Ovary (tissue), 3 donors: Measurements from ENCODE around the gene TNFRSF19.

ENCODE experiments used
- EP300 ChIP-seq: sonication (generic); formaldehyde crosslinking; IDR thresholded peaks from one replicate; pipeline ENCODE4 v1.6.1; 2017; ENCODE audit warnings: antibody characterized with exemption
- POLR2A ChIP-seq: fragments of 450-650 bp; IDR thresholded peaks from one replicate; pipeline ENCODE4 v1.6.1; 2017; ENCODE audit warnings: antibody characterized with exemption, mild to moderate bottlenecking, moderate library complexity
- TF ChIP-seq, protein P1 (sequence below), 3 donors: fragments of 450-650 bp in 2 of 3; fragments of 200-600 bp in 1 of 3; IDR thresholded peaks; one replicate each; pipeline versions ENCODE4 v1.5.1 to v1.8.0; 2016 to 2022; ENCODE audit warnings: antibody characterized with exemption in 3 of 3, mild to moderate bottlenecking in 1 of 3
- donor health status: DM: no; HTN: no; CAD: no.

DNA sequence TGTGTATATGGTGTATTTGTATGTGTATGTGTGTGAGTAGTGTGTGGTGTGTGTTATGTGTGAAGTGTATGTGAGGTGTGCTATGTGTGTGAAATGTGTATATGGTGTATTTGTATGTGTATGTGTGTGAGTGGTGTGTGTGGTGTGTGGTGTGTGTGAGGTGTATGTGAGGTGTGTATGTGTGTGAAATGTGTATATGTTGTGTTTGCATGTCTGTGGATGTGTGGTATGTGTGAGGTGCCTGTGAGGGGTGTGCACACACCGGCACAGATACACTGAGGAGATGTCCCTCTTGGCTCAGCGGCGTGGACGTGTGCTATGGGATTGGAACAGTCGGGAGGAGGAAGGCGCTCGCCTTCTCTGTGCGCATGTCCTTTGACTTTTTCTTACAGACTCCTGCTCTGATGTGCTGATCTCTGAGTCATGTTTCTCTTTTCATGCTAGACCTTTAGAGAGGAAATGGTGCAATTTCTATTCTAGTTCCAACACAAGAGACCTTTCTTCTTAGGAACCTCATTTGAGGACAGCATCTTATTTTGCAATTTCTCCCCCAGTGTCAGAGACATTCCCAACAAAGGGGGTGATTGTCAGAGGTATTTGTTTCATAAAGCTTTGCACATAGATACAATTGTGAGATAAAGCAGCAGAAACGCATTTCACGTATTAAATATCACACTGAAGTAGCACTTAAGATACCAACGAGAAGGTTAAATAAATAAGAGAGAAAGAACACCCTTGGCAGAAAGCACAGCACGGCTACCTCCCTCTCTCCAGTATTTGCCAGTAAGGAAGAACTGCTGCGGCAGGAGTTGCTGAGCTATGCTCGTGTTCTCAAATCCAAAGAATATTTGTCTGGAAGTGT lies 11.3 kb upstream of the TNFRSF19 start:
- TF ChIP-seq, protein P1, sequence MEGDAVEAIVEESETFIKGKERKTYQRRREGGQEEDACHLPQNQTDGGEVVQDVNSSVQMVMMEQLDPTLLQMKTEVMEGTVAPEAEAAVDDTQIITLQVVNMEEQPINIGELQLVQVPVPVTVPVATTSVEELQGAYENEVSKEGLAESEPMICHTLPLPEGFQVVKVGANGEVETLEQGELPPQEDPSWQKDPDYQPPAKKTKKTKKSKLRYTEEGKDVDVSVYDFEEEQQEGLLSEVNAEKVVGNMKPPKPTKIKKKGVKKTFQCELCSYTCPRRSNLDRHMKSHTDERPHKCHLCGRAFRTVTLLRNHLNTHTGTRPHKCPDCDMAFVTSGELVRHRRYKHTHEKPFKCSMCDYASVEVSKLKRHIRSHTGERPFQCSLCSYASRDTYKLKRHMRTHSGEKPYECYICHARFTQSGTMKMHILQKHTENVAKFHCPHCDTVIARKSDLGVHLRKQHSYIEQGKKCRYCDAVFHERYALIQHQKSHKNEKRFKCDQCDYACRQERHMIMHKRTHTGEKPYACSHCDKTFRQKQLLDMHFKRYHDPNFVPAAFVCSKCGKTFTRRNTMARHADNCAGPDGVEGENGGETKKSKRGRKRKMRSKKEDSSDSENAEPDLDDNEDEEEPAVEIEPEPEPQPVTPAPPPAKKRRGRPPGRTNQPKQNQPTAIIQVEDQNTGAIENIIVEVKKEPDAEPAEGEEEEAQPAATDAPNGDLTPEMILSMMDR (IDR thresholded peaks at IDR 0.05), result no peak
- no peak for TF ChIP-seq POLR2A
- no peak for TF ChIP-seq EP300
